Gastroesophageal sphincter (tissue), 4 donors: ENCODE measurements around the gene AADACL2. TPM values are rescaled to one million over a fixed set of nuclear protein-coding genes. Genes with fewer than 3 reads are reported as not detected.

Experiments used
- ATAC-seq: fragments of 150-250 bp; one replicate; pipeline ENCODE4 v1.9.1; 2016; ENCODE audit warnings: mild to moderate bottlenecking, moderate library complexity
- H3K27ac ChIP-seq, 4 donors: fragments of 200-600 bp; sonication (generic) in 3 of 4; 1 replicate in 3 of 4; 2 replicates in 1 of 4; pipeline ENCODE4 v1.5.1; 2016 to 2019
- H3K27me3 ChIP-seq: fragments of 200-600 bp; sonication (generic); one replicate; pipeline ENCODE4 v1.5.1; 2019
- H3K36me3 ChIP-seq, 2 donors: fragments of 200-600 bp; sonication (generic); one replicate each; pipeline ENCODE4 v1.5.1; 2019; ENCODE audit warnings: control low read depth in 1 of 2
- H3K4me1 ChIP-seq, 3 donors: fragments of 200-600 bp; sonication (generic); 1 replicate in 2 of 3; 2 replicates in 1 of 3; pipeline ENCODE4 v1.5.1; 2016 to 2019; ENCODE audit warnings: control low read depth in 2 of 3
- H3K4me3 ChIP-seq, 2 donors: fragments of 200-600 bp; sonication (generic); one replicate each; pipeline ENCODE4 v1.5.1; 2019; ENCODE audit warnings: mild to moderate bottlenecking in 1 of 2, moderate library complexity in 1 of 2
- H3K9me3 ChIP-seq, 3 donors: fragments of 200-600 bp; sonication (generic); one replicate each; pipeline ENCODE4 v1.5.1; 2017 to 2019; ENCODE audit warnings: control low read depth in 2 of 3
- EP300 ChIP-seq: sonication (generic); formaldehyde crosslinking; IDR thresholded peaks from one replicate; pipeline ENCODE4 v1.6.1; 2017; ENCODE audit warnings: antibody characterized with exemption, mild to moderate bottlenecking
- POLR2A ChIP-seq, 2 donors: fragments of 450-650 bp; IDR thresholded peaks; one replicate each; pipeline ENCODE4 v1.6.1; 2017; ENCODE audit warnings: antibody characterized with exemption in 2 of 2, mild to moderate bottlenecking in 2 of 2, moderate library complexity in 1 of 2
- POLR2AphosphoS5 ChIP-seq: sonication (generic); formaldehyde crosslinking; IDR thresholded peaks from one replicate; pipeline ENCODE4 v1.6.1; 2017; ENCODE audit warnings: antibody characterized with exemption
- WGBS, 2 donors: methylation state at CpG; one replicate each; pipeline ENCODE4 v1.1.5; 2018; ENCODE audit warnings: low coverage in 1 of 2; 5-methylcytosine and 5-hydroxymethylcytosine counted together
- total RNA-seq, 4 donors: library from RNA; depleted of rRNA; stranded (reverse); fragments of >200 nt; gene quantifications; one replicate each; pipeline ENCODE4 v1.1.0, GENCODE V29; 2016
- TF ChIP-seq, protein P1 (sequence below), 4 experiments: fragments of 200-600 bp in 2 of 4; fragments of 450-650 bp in 2 of 4; sonication (generic) in 1 of 4; IDR thresholded peaks; one replicate each; pipeline ENCODE4 v1.5.1; 2017 to 2019; ENCODE audit warnings: antibody characterized with exemption in 4 of 4, mild to moderate bottlenecking in 2 of 4, moderate library complexity in 2 of 4

The AADACL2 gene
- total RNA-seq, 4 donors from 2014 or later, result 0.54 to 4.4 TPM; not detected in 2

- Histone ChIP-seq H3K4me3 (no peak overlapping the region), H3K9me3 (no peaks in the 10 kb centered on the region), H3K36me3 (no peaks in the 10 kb centered on the region), H3K4me1 (no peaks in the 10 kb centered on the region), H3K27ac (no peak overlapping the region), H3K27me3 (no peaks in the 10 kb centered on the region)
- no peak for ATAC-seq
- WGBS, 2 donors, result 91 to 100% methylated on average over 1 to 7 of the region's 8 CpGs
- TF ChIP-seq POLR2A (IDR thresholded peaks at IDR 0.05) (no peak), POLR2AphosphoS5 (no peak), EP300 (no peak)
- TF ChIP-seq, protein P1, sequence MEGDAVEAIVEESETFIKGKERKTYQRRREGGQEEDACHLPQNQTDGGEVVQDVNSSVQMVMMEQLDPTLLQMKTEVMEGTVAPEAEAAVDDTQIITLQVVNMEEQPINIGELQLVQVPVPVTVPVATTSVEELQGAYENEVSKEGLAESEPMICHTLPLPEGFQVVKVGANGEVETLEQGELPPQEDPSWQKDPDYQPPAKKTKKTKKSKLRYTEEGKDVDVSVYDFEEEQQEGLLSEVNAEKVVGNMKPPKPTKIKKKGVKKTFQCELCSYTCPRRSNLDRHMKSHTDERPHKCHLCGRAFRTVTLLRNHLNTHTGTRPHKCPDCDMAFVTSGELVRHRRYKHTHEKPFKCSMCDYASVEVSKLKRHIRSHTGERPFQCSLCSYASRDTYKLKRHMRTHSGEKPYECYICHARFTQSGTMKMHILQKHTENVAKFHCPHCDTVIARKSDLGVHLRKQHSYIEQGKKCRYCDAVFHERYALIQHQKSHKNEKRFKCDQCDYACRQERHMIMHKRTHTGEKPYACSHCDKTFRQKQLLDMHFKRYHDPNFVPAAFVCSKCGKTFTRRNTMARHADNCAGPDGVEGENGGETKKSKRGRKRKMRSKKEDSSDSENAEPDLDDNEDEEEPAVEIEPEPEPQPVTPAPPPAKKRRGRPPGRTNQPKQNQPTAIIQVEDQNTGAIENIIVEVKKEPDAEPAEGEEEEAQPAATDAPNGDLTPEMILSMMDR (IDR thresholded peaks at IDR 0.05), result no peak
Measured at GRCh38 chr3:151721294-151721693, 12.4 kb upstream of the AADACL2 start.

- Histone ChIP-seq H3K4me1 (no peaks in the 10 kb centered on the region), H3K27me3 (no peaks in the 10 kb centered on the region), H3K9me3 (no peaks in the 10 kb centered on the region), H3K27ac (no peak overlapping the region), H3K4me3 (no peak overlapping the region), H3K36me3 (no peaks in the 10 kb centered on the region)
- no peak for TF ChIP-seq POLR2AphosphoS5
- TF ChIP-seq POLR2A (IDR thresholded peaks at IDR 0.05), result no peak
- TF ChIP-seq EP300, result no peak
- TF ChIP-seq, protein P1 (IDR thresholded peaks at IDR 0.05), result no peak
- no peak for ATAC-seq
- 46 to 58% methylated on average over 2 of the region's 2 CpGs for WGBS, 2 donors
Measured at GRCh38 chr3:151722856-151723255, 10.9 kb upstream of the AADACL2 start.

GRCh38 chr3:151724576-151725562 lies 8.9 kb upstream of the AADACL2 start:
- H3K27ac ChIP-seq, result no peak overlapping the region
- no peak for ATAC-seq
- H3K27me3 ChIP-seq, result no peaks in the 10 kb centered on the region
- H3K9me3 ChIP-seq, result no peaks in the 10 kb centered on the region
- no peaks in the 10 kb centered on the region for H3K36me3 ChIP-seq
- WGBS, 2 donors, result 63 to 67% methylated on average over 4 to 6 of the region's 6 CpGs
- no peaks in the 10 kb centered on the region for H3K4me1 ChIP-seq
- TF ChIP-seq, protein P1 (IDR thresholded peaks at IDR 0.05), result no peak
- no peak overlapping the region for H3K4me3 ChIP-seq

- TF ChIP-seq POLR2A (IDR thresholded peaks at IDR 0.05), result no peak
- no peak for TF ChIP-seq EP300
- TF ChIP-seq POLR2AphosphoS5, result no peak
- TF ChIP-seq, protein P1 (IDR thresholded peaks at IDR 0.05), result no peak
- Histone ChIP-seq H3K36me3 (no peaks in the 10 kb centered on the region), H3K4me1 (no peaks in the 10 kb centered on the region), H3K4me3 (no peak overlapping the region), H3K27me3 (no peaks in the 10 kb centered on the region), H3K27ac (no peak overlapping the region), H3K9me3 (no peaks in the 10 kb centered on the region)
- 60 to 100% methylated on average over 1 of the region's 1 CpG for WGBS, 2 donors
- no peak for ATAC-seq
Measured at GRCh38 chr3:151726016-151726415, 7.7 kb upstream of the AADACL2 start.

DNA sequence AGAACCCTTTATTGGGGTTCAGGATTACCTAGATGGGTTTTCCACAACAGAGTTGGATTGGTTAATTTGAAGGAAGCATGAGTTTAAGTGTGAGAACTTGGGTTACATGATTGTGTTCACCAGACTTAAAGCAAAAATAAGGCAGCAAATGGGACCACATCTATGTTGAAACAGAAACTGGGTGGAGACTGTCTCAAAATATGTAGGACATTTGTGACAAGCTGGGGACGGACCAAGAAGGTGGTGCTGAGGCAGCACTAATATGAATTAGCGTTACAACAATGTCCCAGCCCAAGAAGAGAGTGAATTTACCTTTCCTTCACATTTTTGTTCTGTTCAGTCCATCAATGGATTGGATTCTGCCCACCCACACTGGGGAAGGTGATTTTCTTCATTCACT lies 866 bp upstream of the AADACL2 start:
- ATAC-seq, result no peak
- Histone ChIP-seq H3K27ac (no peak overlapping the region), H3K4me3 (no peak overlapping the region), H3K36me3 (no peaks in the 10 kb centered on the region), H3K9me3 (no peaks in the 10 kb centered on the region), H3K4me1 (no peaks in the 10 kb centered on the region), H3K27me3 (no peaks in the 10 kb centered on the region)
- TF ChIP-seq POLR2AphosphoS5 (no peak), POLR2A (IDR thresholded peaks at IDR 0.05) (no peak), EP300 (no peak)
- TF ChIP-seq, protein P1 (IDR thresholded peaks at IDR 0.05), result no peak
- 87 to 97% methylated on average over 2 of the region's 2 CpGs for WGBS, 2 donors
